Measurements from ENCODE around the gene ZBTB40.

GRCh38 chr1:22488319-22488718 lies 36.7 kb downstream of the ZBTB40 start:
- no peak for TF ChIP-seq POLR2AphosphoS5 (IDR thresholded peaks at IDR 0.05; ENCODE audit: borderline replicate concordance, low read depth, low read length)
- TF ChIP-seq FOXP2 (optimal IDR thresholded peaks at IDR 0.05; ENCODE audit: control extremely low read depth, extremely low read length, insufficient read depth): no peak

Measured in SK-N-MC (cell line).